Measurements from ENCODE around the gene RAX2. TPM values are rescaled to one million over a fixed set of nuclear protein-coding genes. Genes with fewer than 3 reads are reported as not detected.
"Not testable (repeated sequence)": the region's sequence is repeated elsewhere in the genome, so short reads cannot be mapped to it uniquely, and the experiment has no call there.

RAX2 gene
- not detected for total RNA-seq

- Mint-ChIP-seq H3K27me3 (no peaks in the 10 kb centered on the region), H3K9me3 (no peaks in the 10 kb centered on the region), H3K36me3 (ENCODE audit: low read depth) (peaks cover 4% of the 10 kb centered on the region), H3K4me1 (peaks cover 7% of the 10 kb centered on the region), H3K27ac (no peak within 1 kb of the TSS), H3K4me3 (no peak within 1 kb of the TSS)
- ChIA-PET CTCF (interaction anchor here (0.7 to 1.4 kb wide), 2 partner anchors 9 kb away, joined by 3 read pairs; partner anchors contain the start of gene MRPL54), POLR2A (interaction anchor here (0.6 to 3.2 kb wide), 2 partner anchors 9 to 11 kb away, joined by 3 to 16 read pairs; partner anchors contain the start of genes APBA3 and MRPL54)
- DNase-seq = no peak
These were observed at the start of gene RAX2 for GRCh38 chr19:3771906-3772455. Gene RAX2, minus strand, starts transcription at chr19:3772228. Its CDS starts 486 bp downstream, at chr19:3771742.

GRCh38 chr19:3821156-3821555 lies 49.1 kb upstream of the RAX2 start:
- Mint-ChIP-seq H3K27ac (no peak overlapping the region), H3K4me3 (no peak overlapping the region), H3K4me1 (peaks cover 19% of the 10 kb centered on the region), H3K9me3 (no peaks in the 10 kb centered on the region), H3K27me3 (peaks cover 1% of the 10 kb centered on the region), H3K36me3 (ENCODE audit: low read depth) (no peaks in the 10 kb centered on the region)
- ChIA-PET CTCF (interaction anchor here (2.0 to 2.6 kb wide), 5 partner anchors 9 to 129 kb away, joined by 6 to 35 read pairs (median 15); partner anchors contain the start of genes MRPL54 and TJP3), POLR2A (interaction anchor here (1.0 to 2.3 kb wide), 2 partner anchors 9 to 83 kb away, joined by 3 to 5 read pairs; no protein-coding TSS in a partner anchor)
- DNase-seq = no peak

GRCh38 chr19:3819989-3820388 lies 48.0 kb upstream of the RAX2 start:
- no peaks in the 10 kb centered on the region for H3K36me3 Mint-ChIP-seq (ENCODE audit: low read depth)
- peaks cover 21% of the 10 kb centered on the region for H3K4me1 Mint-ChIP-seq
- POLR2A ChIA-PET = interaction anchor here (1.0 kb wide), 1 partner anchor 8 kb away, joined by 3 read pairs; no protein-coding TSS in a partner anchor
- H3K27me3 Mint-ChIP-seq = peaks cover 1% of the 10 kb centered on the region
- H3K9me3 Mint-ChIP-seq = no peaks in the 10 kb centered on the region
- H3K4me3 Mint-ChIP-seq = no peak overlapping the region
- CTCF ChIA-PET = no interaction called here
- DNase-seq = no peak
- H3K27ac Mint-ChIP-seq = no peak overlapping the region

GRCh38 chr19:3818918-3819317 lies 46.9 kb upstream of the RAX2 start:
- Mint-ChIP-seq H3K36me3 (ENCODE audit: low read depth) (peaks cover 2% of the 10 kb centered on the region), H3K9me3 (no peaks in the 10 kb centered on the region), H3K27me3 (peaks cover 1% of the 10 kb centered on the region), H3K4me3 (no peak overlapping the region), H3K4me1 (peaks cover 32% of the 10 kb centered on the region), H3K27ac (no peak overlapping the region)
- POLR2A ChIA-PET = interaction anchor here (2.1 kb wide), 1 partner anchor 56 kb away, joined by 10 read pairs; the partner anchor contains the start of gene MRPL54
- CTCF ChIA-PET = interaction anchor here (1.1 to 2.4 kb wide), 3 partner anchors 56 to 128 kb away, joined by 3 to 14 read pairs (median 3); partner anchors contain the start of genes APBA3 and MRPL54
- DNase-seq = no peak

GRCh38 chr19:3818466-3818865 lies 46.4 kb upstream of the RAX2 start:
- CTCF ChIA-PET = interaction anchor here (1.1 to 2.4 kb wide), 3 partner anchors 55 to 128 kb away, joined by 3 to 14 read pairs (median 3); partner anchors contain the start of genes APBA3 and MRPL54

GRCh38 chr19:3817761-3818160 lies 45.7 kb upstream of the RAX2 start:
- H3K27me3 Mint-ChIP-seq = peaks cover 1% of the 10 kb centered on the region
- H3K4me1 Mint-ChIP-seq = peaks cover 43% of the 10 kb centered on the region
- CTCF ChIA-PET = interaction anchor here (1.8 to 2.4 kb wide), 2 partner anchors 55 to 127 kb away, joined by 3 to 14 read pairs; partner anchors contain the start of gene MRPL54
- no peak overlapping the region for H3K4me3 Mint-ChIP-seq
- H3K9me3 Mint-ChIP-seq = no peaks in the 10 kb centered on the region
- H3K27ac Mint-ChIP-seq = no peak overlapping the region
- H3K36me3 Mint-ChIP-seq (ENCODE audit: low read depth) = peaks cover 3% of the 10 kb centered on the region
- POLR2A ChIA-PET = interaction anchor here (2.1 kb wide), 1 partner anchor 55 kb away, joined by 10 read pairs; the partner anchor contains the start of gene MRPL54
- DNase-seq = no peak

More at GRCh38 chr19:3818466-3818865, 46.4 kb upstream of the RAX2 start:
- Mint-ChIP-seq H3K4me3 (no peak overlapping the region), H3K4me1 (peaks cover 36% of the 10 kb centered on the region), H3K9me3 (no peaks in the 10 kb centered on the region), H3K36me3 (ENCODE audit: low read depth) (peaks cover 3% of the 10 kb centered on the region), H3K27me3 (peaks cover 1% of the 10 kb centered on the region), H3K27ac (no peak overlapping the region)
- POLR2A ChIA-PET = interaction anchor here (2.1 kb wide), 1 partner anchor 56 kb away, joined by 10 read pairs; the partner anchor contains the start of gene MRPL54
- DNase-seq = no peak

GRCh38 chr19:3816566-3817218 lies 44.7 kb upstream of the RAX2 start:
- CTCF ChIA-PET = interaction anchor here (1.5 kb wide), 1 partner anchor 55 kb away, joined by 4 read pairs; the partner anchor contains the start of gene MRPL54
- Mint-ChIP-seq H3K27ac (no peak overlapping the region), H3K36me3 (ENCODE audit: low read depth) (peaks cover 6% of the 10 kb centered on the region), H3K4me1 (peaks cover 45% of the 10 kb centered on the region), H3K4me3 (no peak overlapping the region), H3K27me3 (no peaks in the 10 kb centered on the region), H3K9me3 (no peaks in the 10 kb centered on the region)
- no peak for DNase-seq
- POLR2A ChIA-PET = interaction anchor here (0.6 kb wide), 2 partner anchors 36 to 143 kb away, joined by 3 read pairs; no protein-coding TSS in a partner anchor

- not testable (repeated sequence) for H3K27ac Mint-ChIP-seq, H3K27me3 Mint-ChIP-seq
- CTCF ChIA-PET = interaction anchor here (1.5 kb wide), 1 partner anchor 54 kb away, joined by 4 read pairs; the partner anchor contains the start of gene MRPL54
These were observed 44.1 kb upstream of the RAX2 start for GRCh38 chr19:3816148-3816547.

GRCh38 chr19:3814648-3815047 lies 42.6 kb upstream of the RAX2 start:
- Mint-ChIP-seq H3K27ac (peak overlapping the region; percentile 91), H3K36me3 (ENCODE audit: low read depth) (peaks cover 6% of the 10 kb centered on the region), H3K9me3 (no peaks in the 10 kb centered on the region), H3K4me1 (peaks cover 47% of the 10 kb centered on the region), H3K4me3 (no peak overlapping the region), H3K27me3 (no peaks in the 10 kb centered on the region)
- ChIA-PET POLR2A (interaction anchor here (3.8 kb wide), 1 partner anchor 8 kb away, joined by 15 read pairs; no protein-coding TSS in a partner anchor), CTCF (interaction anchor here (0.8 kb wide), 1 partner anchor 52 kb away, joined by 3 read pairs; the partner anchor contains the start of gene MRPL54)
- no peak for DNase-seq

More at GRCh38 chr19:3816148-3816547, 44.1 kb upstream of the RAX2 start:
- not testable (repeated sequence) for DNase-seq; H3K36me3 Mint-ChIP-seq (ENCODE audit: low read depth); H3K4me3 Mint-ChIP-seq; H3K9me3 Mint-ChIP-seq
- peaks cover 43% of the 10 kb centered on the region for H3K4me1 Mint-ChIP-seq
- POLR2A ChIA-PET = interaction anchor here (0.6 kb wide), 2 partner anchors 36 to 142 kb away, joined by 3 read pairs; no protein-coding TSS in a partner anchor

GRCh38 chr19:3813473-3814392 lies 41.7 kb upstream of the RAX2 start:
- peaks cover 47% of the 10 kb centered on the region for H3K4me1 Mint-ChIP-seq
- peaks cover 6% of the 10 kb centered on the region for H3K36me3 Mint-ChIP-seq (ENCODE audit: low read depth)
- H3K27me3 Mint-ChIP-seq = no peaks in the 10 kb centered on the region
- peak; percentile 49 for DNase-seq
- CTCF ChIA-PET = interaction anchor here (0.6 to 3.7 kb wide), 5 partner anchors 8 to 227 kb away, joined by 3 to 25 read pairs (median 9); partner anchors contain the start of genes APBA3 and MRPL54
- H3K4me3 Mint-ChIP-seq = no peak overlapping the region
- no peaks in the 10 kb centered on the region for H3K9me3 Mint-ChIP-seq
- peak overlapping the region; percentile 91 for H3K27ac Mint-ChIP-seq
- POLR2A ChIA-PET = interaction anchor here (1.6 to 3.8 kb wide), 3 partner anchors 9 to 52 kb away, joined by 3 to 53 read pairs (median 15); partner anchors contain the start of genes APBA3 and MRPL54

- POLR2A ChIA-PET = interaction anchor here (3.2 to 3.8 kb wide), 2 partner anchors 12 to 49 kb away, joined by 15 to 53 read pairs; partner anchors contain the start of genes APBA3 and MRPL54
These were observed 38.8 kb upstream of the RAX2 start for GRCh38 chr19:3810708-3811355.

More at GRCh38 chr19:3810708-3811355, 38.8 kb upstream of the RAX2 start:
- Mint-ChIP-seq H3K4me1 (peaks cover 47% of the 10 kb centered on the region), H3K36me3 (ENCODE audit: low read depth) (peaks cover 6% of the 10 kb centered on the region), H3K4me3 (no peak overlapping the region), H3K27ac (peak overlapping the region; percentile 16), H3K9me3 (peaks cover 7% of the 10 kb centered on the region), H3K27me3 (no peaks in the 10 kb centered on the region)
- CTCF ChIA-PET = interaction anchor here (2.1 to 3.7 kb wide), 3 partner anchors 11 to 48 kb away, joined by 19 to 25 read pairs (median 21); partner anchors contain the start of gene MRPL54
- DNase-seq = no peak

Data from activated CD4-positive, alpha-beta memory T cell treated with anti-CD3 and anti-CD28 coated beads, Interleukin-2, amount 10 ng/mL, durations not matched to agents 7 days and 5 days (primary cell).